ENCODE measurements around the gene GSTM4. TPM values are rescaled to one million over a fixed set of nuclear protein-coding genes. Genes with fewer than 3 reads are reported as not detected.
"Not testable (repeated sequence)": the region's sequence is repeated elsewhere in the genome, so short reads cannot be mapped to it uniquely, and the experiment has no call there.

The GSTM4 gene
- total and polyA plus RNA-seq, 2 experiments from 2014 or later, result 12.8 to 12.9 TPM

- H2AFZ ChIP-seq, result no peak overlapping the region
- no peak overlapping the region for H3K4me3 Mint-ChIP-seq
- ATAC-seq, result no peak
- H3K4me1 ChIP-seq (ENCODE audit: insufficient read depth), result peaks cover 5% of the 10 kb centered on the region; the same call in 1 of the 2 replicates
- peaks cover 4% of the 10 kb centered on the region for H3K4me1 Mint-ChIP-seq
- no peaks in the 10 kb centered on the region for H3K79me2 ChIP-seq (replicated peaks; ENCODE audit: insufficient read depth)
- H3K27ac Mint-ChIP-seq, result no peak overlapping the region
- no peak overlapping the region for H3K27ac ChIP-seq (ENCODE audit: low read depth)
- H3K9me2 ChIP-seq (ENCODE audit: insufficient read depth), result no peaks in the 10 kb centered on the region
- H3K36me3 Mint-ChIP-seq (ENCODE audit: low read depth), result no peaks in the 10 kb centered on the region
- H3K27me3 Mint-ChIP-seq (ENCODE audit: insufficient read depth, low read depth, poor library complexity), result peaks cover 9% of the 10 kb centered on the region
- no peaks in the 10 kb centered on the region for H4K20me1 ChIP-seq (replicated peaks; ENCODE audit: insufficient read depth)
- peaks cover 1% of the 10 kb centered on the region for H3F3A ChIP-seq (replicated peaks; ENCODE audit: low read depth)
- H3K9me3 Mint-ChIP-seq, result no peaks in the 10 kb centered on the region
- H3K4me2 ChIP-seq, result no peak overlapping the region
- H3K36me3 ChIP-seq (ENCODE audit: insufficient read depth), result no peaks in the 10 kb centered on the region
- peaks cover 1% of the 10 kb centered on the region; the same call in 1 of the 2 replicates for H3K27me3 ChIP-seq (ENCODE audit: insufficient read depth)
- TF ChIP-seq JUNB (IDR thresholded peaks at IDR 0.05; ENCODE audit: unreplicated experiment) (no peak), ZNF331 (CRISPR knock-in tag; IDR thresholded peaks at IDR 0.05; ENCODE audit: low read depth) (no peak), POLR2AphosphoS5 (IDR thresholded peaks at IDR 0.05; ENCODE audit: low read depth) (no peak), ZNF114 (CRISPR knock-in tag; IDR thresholded peaks at IDR 0.05) (no peak), STAT1 (IDR thresholded peaks at IDR 0.05; ENCODE audit: unreplicated experiment) (no peak), CTCF (conservative IDR thresholded peaks at IDR 0.05; ENCODE audit: low read depth in 2 of 2) (no peak), NANOG (IDR thresholded peaks at IDR 0.05; ENCODE audit: borderline replicate concordance) (no peak), EZH2 (IDR thresholded peaks at IDR 0.05; ENCODE audit: low read depth, unreplicated experiment) (no peak), CREB1 (CRISPR knock-in tag; IDR thresholded peaks at IDR 0.05; ENCODE audit: low read depth) (no peak)
- TF ChIP-seq, protein P1, sequence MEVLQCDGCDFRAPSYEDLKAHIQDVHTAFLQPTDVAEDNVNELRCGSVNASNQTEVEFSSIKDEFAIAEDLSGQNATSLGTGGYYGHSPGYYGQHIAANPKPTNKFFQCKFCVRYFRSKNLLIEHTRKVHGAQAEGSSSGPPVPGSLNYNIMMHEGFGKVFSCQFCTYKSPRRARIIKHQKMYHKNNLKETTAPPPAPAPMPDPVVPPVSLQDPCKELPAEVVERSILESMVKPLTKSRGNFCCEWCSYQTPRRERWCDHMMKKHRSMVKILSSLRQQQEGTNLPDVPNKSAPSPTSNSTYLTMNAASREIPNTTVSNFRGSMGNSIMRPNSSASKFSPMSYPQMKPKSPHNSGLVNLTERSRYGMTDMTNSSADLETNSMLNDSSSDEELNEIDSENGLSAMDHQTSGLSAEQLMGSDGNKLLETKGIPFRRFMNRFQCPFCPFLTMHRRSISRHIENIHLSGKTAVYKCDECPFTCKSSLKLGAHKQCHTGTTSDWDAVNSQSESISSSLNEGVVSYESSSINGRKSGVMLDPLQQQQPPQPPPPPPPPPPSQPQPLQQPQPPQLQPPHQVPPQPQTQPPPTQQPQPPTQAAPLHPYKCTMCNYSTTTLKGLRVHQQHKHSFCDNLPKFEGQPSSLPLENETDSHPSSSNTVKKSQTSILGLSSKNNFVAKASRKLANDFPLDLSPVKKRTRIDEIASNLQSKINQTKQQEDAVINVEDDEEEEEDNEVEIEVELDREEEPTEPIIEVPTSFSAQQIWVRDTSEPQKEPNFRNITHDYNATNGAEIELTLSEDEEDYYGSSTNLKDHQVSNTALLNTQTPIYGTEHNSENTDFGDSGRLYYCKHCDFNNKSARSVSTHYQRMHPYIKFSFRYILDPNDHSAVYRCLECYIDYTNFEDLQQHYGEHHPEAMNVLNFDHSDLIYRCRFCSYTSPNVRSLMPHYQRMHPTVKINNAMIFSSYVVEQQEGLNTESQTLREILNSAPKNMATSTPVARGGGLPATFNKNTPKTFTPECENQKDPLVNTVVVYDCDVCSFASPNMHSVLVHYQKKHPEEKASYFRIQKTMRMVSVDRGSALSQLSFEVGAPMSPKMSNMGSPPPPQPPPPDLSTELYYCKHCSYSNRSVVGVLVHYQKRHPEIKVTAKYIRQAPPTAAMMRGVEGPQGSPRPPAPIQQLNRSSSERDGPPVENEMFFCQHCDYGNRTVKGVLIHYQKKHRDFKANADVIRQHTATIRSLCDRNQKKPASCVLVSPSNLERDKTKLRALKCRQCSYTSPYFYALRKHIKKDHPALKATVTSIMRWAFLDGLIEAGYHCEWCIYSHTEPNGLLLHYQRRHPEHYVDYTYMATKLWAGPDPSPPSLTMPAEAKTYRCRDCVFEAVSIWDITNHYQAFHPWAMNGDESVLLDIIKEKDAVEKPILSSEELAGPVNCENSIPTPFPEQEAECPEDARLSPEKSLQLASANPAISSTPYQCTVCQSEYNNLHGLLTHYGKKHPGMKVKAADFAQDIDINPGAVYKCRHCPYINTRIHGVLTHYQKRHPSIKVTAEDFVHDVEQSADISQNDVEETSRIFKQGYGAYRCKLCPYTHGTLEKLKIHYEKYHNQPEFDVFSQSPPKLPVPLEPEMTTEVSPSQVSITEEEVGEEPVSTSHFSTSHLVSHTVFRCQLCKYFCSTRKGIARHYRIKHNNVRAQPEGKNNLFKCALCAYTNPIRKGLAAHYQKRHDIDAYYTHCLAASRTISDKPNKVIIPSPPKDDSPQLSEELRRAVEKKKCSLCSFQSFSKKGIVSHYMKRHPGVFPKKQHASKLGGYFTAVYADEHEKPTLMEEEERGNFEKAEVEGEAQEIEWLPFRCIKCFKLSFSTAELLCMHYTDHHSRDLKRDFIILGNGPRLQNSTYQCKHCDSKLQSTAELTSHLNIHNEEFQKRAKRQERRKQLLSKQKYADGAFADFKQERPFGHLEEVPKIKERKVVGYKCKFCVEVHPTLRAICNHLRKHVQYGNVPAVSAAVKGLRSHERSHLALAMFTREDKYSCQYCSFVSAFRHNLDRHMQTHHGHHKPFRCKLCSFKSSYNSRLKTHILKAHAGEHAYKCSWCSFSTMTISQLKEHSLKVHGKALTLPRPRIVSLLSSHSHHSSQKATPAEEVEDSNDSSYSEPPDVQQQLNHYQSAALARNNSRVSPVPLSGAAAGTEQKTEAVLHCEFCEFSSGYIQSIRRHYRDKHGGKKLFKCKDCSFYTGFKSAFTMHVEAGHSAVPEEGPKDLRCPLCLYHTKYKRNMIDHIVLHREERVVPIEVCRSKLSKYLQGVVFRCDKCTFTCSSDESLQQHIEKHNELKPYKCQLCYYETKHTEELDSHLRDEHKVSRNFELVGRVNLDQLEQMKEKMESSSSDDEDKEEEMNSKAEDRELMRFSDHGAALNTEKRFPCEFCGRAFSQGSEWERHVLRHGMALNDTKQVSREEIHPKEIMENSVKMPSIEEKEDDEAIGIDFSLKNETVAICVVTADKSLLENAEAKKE (CRISPR knock-in tag; IDR thresholded peaks at IDR 0.05), result no peak
- TF ChIP-seq, protein P2, sequence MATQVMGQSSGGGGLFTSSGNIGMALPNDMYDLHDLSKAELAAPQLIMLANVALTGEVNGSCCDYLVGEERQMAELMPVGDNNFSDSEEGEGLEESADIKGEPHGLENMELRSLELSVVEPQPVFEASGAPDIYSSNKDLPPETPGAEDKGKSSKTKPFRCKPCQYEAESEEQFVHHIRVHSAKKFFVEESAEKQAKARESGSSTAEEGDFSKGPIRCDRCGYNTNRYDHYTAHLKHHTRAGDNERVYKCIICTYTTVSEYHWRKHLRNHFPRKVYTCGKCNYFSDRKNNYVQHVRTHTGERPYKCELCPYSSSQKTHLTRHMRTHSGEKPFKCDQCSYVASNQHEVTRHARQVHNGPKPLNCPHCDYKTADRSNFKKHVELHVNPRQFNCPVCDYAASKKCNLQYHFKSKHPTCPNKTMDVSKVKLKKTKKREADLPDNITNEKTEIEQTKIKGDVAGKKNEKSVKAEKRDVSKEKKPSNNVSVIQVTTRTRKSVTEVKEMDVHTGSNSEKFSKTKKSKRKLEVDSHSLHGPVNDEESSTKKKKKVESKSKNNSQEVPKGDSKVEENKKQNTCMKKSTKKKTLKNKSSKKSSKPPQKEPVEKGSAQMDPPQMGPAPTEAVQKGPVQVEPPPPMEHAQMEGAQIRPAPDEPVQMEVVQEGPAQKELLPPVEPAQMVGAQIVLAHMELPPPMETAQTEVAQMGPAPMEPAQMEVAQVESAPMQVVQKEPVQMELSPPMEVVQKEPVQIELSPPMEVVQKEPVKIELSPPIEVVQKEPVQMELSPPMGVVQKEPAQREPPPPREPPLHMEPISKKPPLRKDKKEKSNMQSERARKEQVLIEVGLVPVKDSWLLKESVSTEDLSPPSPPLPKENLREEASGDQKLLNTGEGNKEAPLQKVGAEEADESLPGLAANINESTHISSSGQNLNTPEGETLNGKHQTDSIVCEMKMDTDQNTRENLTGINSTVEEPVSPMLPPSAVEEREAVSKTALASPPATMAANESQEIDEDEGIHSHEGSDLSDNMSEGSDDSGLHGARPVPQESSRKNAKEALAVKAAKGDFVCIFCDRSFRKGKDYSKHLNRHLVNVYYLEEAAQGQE (IDR thresholded peaks at IDR 0.05; ENCODE audit: unreplicated experiment), result no peak
- DNase-seq (ENCODE audit: low spot score), result no peak
- H3K4me3 ChIP-seq, result no peak overlapping the region
Observed at GRCh38 chr1:109659997-109660690, 4.2 kb downstream of the GSTM4 start.

- H3K27ac ChIP-seq (ENCODE audit: low read depth); H3K27ac Mint-ChIP-seq; H3K27me3 ChIP-seq (ENCODE audit: insufficient read depth); H3K36me3 Mint-ChIP-seq (ENCODE audit: low read depth); H3K27me3 Mint-ChIP-seq (ENCODE audit: insufficient read depth, low read depth, poor library complexity); H3K4me3 ChIP-seq; H3K79me2 ChIP-seq (replicated peaks; ENCODE audit: insufficient read depth); DNase-seq (ENCODE audit: low spot score); H3K4me1 ChIP-seq (ENCODE audit: insufficient read depth); H4K20me1 ChIP-seq (replicated peaks; ENCODE audit: insufficient read depth); H3K4me2 ChIP-seq; ATAC-seq; H3K9me2 ChIP-seq (ENCODE audit: insufficient read depth); H3K36me3 ChIP-seq (ENCODE audit: insufficient read depth); H3F3A ChIP-seq (replicated peaks; ENCODE audit: low read depth); H3K9me3 Mint-ChIP-seq; H2AFZ ChIP-seq; H3K4me1 Mint-ChIP-seq; H3K4me3 Mint-ChIP-seq: not testable (repeated sequence)
Observed at GRCh38 chr1:109660691-109661026, 4.8 kb downstream of the GSTM4 start.
